Esophagus (tissue), 2 donors: ENCODE results near the gene ATL2. TPM values are rescaled to one million over a fixed set of nuclear protein-coding genes. Genes with fewer than 3 reads are reported as not detected.
"Not testable (repeated sequence)": the region's sequence is repeated elsewhere in the genome, so short reads cannot be mapped to it uniquely, and the experiment has no call there.

Experiments used
- H3K27ac ChIP-seq, 2 donors: one replicate each; pipeline ENCODE4 v1.5.1; 2013; ENCODE audit warnings: low read depth in 2 of 2, mild to moderate bottlenecking in 2 of 2, inconsistent platforms in 1 of 2, low read length in 1 of 2, moderate library complexity in 1 of 2
- H3K27me3 ChIP-seq, 2 donors: one replicate each; pipeline ENCODE4 v1.6.1; 2013; ENCODE audit warnings: low read length in 2 of 2, control low read depth in 1 of 2, mild to moderate bottlenecking in 1 of 2; ENCODE audit not compliant: insufficient read depth in 2 of 2, control insufficient read depth in 1 of 2
- H3K36me3 ChIP-seq, 2 donors: one replicate each; pipeline ENCODE4 v1.6.1; 2013; ENCODE audit warnings: low read length in 1 of 2; ENCODE audit not compliant: control insufficient read depth in 2 of 2, insufficient read depth in 2 of 2
- H3K4me1 ChIP-seq, 2 donors: one replicate each; pipeline ENCODE4 v1.6.1; 2013; ENCODE audit warnings: low read length in 1 of 2; ENCODE audit not compliant: control insufficient read depth in 2 of 2, insufficient read depth in 2 of 2
- H3K4me3 ChIP-seq, 2 donors: one replicate each; pipeline ENCODE4 v1.5.1; 2013; ENCODE audit warnings: low read length in 2 of 2, mild to moderate bottlenecking in 2 of 2, low read depth in 1 of 2, moderate library complexity in 1 of 2
- H3K9me3 ChIP-seq, 2 donors: one replicate each; pipeline ENCODE4 v1.6.1; 2013; ENCODE audit warnings: mild to moderate bottlenecking in 2 of 2, low read depth in 1 of 2, low read length in 1 of 2, moderate library complexity in 1 of 2; ENCODE audit not compliant: control insufficient read depth in 2 of 2, insufficient read depth in 1 of 2
- WGBS, 2 donors: extraction: QIAGEN DNeasy Blood & Tissue Kit; methylation state at CpG; one replicate each; pipeline ENCODE4 v1.1.7; 2013; 5-methylcytosine and 5-hydroxymethylcytosine counted together
- polyA plus RNA-seq, 2 donors: library from polyadenylated mRNA; stranded (reverse); fragments of 200-250 nt; gene quantifications; one replicate each; pipeline ENCODE4 v1.2.3, GENCODE V29; 2013
- donor health status: healthy with polysubstance abuse.
- donor health status: Bipolar disorder and iron deficiency.

ATL2 gene
- polyA plus RNA-seq, 2 donors: 27.9 to 41.7 TPM

GRCh38 chr2:38415023-38415422 lies 38.0 kb upstream of the ATL2 start:
- no peak overlapping the region for H3K27ac ChIP-seq
- peaks cover 3 to 13% of the 10 kb centered on the region in 2 donors for H3K4me1 ChIP-seq
- no peak overlapping the region for H3K4me3 ChIP-seq
- no peaks in the 10 kb centered on the region for H3K9me3 ChIP-seq
- 50 to 71% methylated on average over 3 of the region's 3 CpGs for whole genome bisulfite sequencing, 2 donors
- no peaks in the 10 kb centered on the region for H3K27me3 ChIP-seq
- no peaks in the 10 kb centered on the region for H3K36me3 ChIP-seq

- H3K27ac ChIP-seq, H3K4me1 ChIP-seq, H3K9me3 ChIP-seq, H3K27me3 ChIP-seq, H3K36me3 ChIP-seq, H3K4me3 ChIP-seq: not testable (repeated sequence)
- 84 to 86% methylated on average over 4 of the region's 4 CpGs for WGBS, 2 donors
Measured at GRCh38 chr2:38412235-38412871, 35.3 kb upstream of the ATL2 start.

- Histone ChIP-seq H3K36me3 (no peaks in the 10 kb centered on the region), H3K27ac (peak overlapping the region; percentile 91 to 92), H3K27me3 (no peaks in the 10 kb centered on the region), H3K4me3 (no peak overlapping the region), H3K4me1 (peaks cover 0 to 12% of the 10 kb centered on the region in 2 donors), H3K9me3 (no peaks in the 10 kb centered on the region)
- WGBS, 2 donors: 14 to 25% methylated on average over 2 of the region's 2 CpGs
Measured at GRCh38 chr2:38409156-38410102, 32.4 kb upstream of the ATL2 start.

GRCh38 chr2:38407111-38407682 lies 30.1 kb upstream of the ATL2 start:
- peaks cover 0 to 12% of the 10 kb centered on the region in 2 donors for H3K4me1 ChIP-seq
- no peak overlapping the region for H3K4me3 ChIP-seq
- H3K27ac ChIP-seq: peak overlapping the region; percentile 65 to 91
- no peaks in the 10 kb centered on the region for H3K36me3 ChIP-seq
- 57 to 63% methylated on average over 4 of the region's 4 CpGs for WGBS, 2 donors
- no peaks in the 10 kb centered on the region for H3K9me3 ChIP-seq
- no peaks in the 10 kb centered on the region for H3K27me3 ChIP-seq

- Histone ChIP-seq H3K27ac (peak overlapping the region; percentile 52 to 58), H3K4me1 (peaks cover 0 to 12% of the 10 kb centered on the region in 2 donors), H3K9me3 (no peaks in the 10 kb centered on the region), H3K4me3 (no peak overlapping the region), H3K27me3 (no peaks in the 10 kb centered on the region), H3K36me3 (no peaks in the 10 kb centered on the region)
- 68 to 80% methylated on average over 8 of the region's 8 CpGs for WGBS, 2 donors
Measured at GRCh38 chr2:38406597-38407110, 29.6 kb upstream of the ATL2 start.

- H3K9me3 ChIP-seq: no peaks in the 10 kb centered on the region
- H3K4me3 ChIP-seq: no peak overlapping the region
- peaks cover 0 to 12% of the 10 kb centered on the region in 2 donors for H3K4me1 ChIP-seq
- H3K36me3 ChIP-seq: no peaks in the 10 kb centered on the region
- no peaks in the 10 kb centered on the region for H3K27me3 ChIP-seq
- WGBS, 2 donors: 73 to 79% methylated on average over 9 of the region's 9 CpGs
- H3K27ac ChIP-seq: peak overlapping the region; percentile 34 to 58
Measured at GRCh38 chr2:38405917-38406596, 29.0 kb upstream of the ATL2 start.

GRCh38 chr2:38400513-38400912 lies 23.4 kb upstream of the ATL2 start:
- H3K9me3 ChIP-seq: no peaks in the 10 kb centered on the region

GRCh38 chr2:38398739-38399138 lies 21.7 kb upstream of the ATL2 start:
- Histone ChIP-seq H3K4me1 (no peaks in the 10 kb centered on the region), H3K36me3 (no peaks in the 10 kb centered on the region), H3K9me3 (no peaks in the 10 kb centered on the region), H3K4me3 (no peak overlapping the region), H3K27ac (peak overlapping the region; percentile 34 to 73), H3K27me3 (no peaks in the 10 kb centered on the region)
- WGBS, 2 donors: 55 to 64% methylated on average over 4 of the region's 4 CpGs

More at GRCh38 chr2:38400513-38400912, 23.4 kb upstream of the ATL2 start:
- no peaks in the 10 kb centered on the region for H3K4me1 ChIP-seq
- H3K27me3 ChIP-seq: no peaks in the 10 kb centered on the region
- H3K36me3 ChIP-seq: no peaks in the 10 kb centered on the region
- no peak overlapping the region for H3K4me3 ChIP-seq
- H3K27ac ChIP-seq: no peak overlapping the region

- Histone ChIP-seq H3K36me3 (no peaks in the 10 kb centered on the region), H3K9me3 (no peaks in the 10 kb centered on the region), H3K4me3 (no peak overlapping the region), H3K4me1 (no peaks in the 10 kb centered on the region), H3K27me3 (no peaks in the 10 kb centered on the region), H3K27ac (no peak overlapping the region)
- 45 to 50% methylated on average over 5 of the region's 5 CpGs for WGBS, 2 donors
Measured at GRCh38 chr2:38394903-38395341, 17.8 kb upstream of the ATL2 start.
